PC-9 (cell line): ENCODE measurements around the gene RPL23. TPM values are rescaled to one million over a fixed set of nuclear protein-coding genes. Genes with fewer than 3 reads are reported as not detected.
A peak's percentile ranks its signal among the peaks of the same experiment; 100 is the strongest.

Source experiments
- BruUV-seq: library from RNA; stranded (reverse); fragments of 400-500 nt; replicated peaks from 2 replicates; lab custom pipeline; 2021; lab: Mats Ljungman, UMichigan
- CTCF ChIA-PET: fragments of 300-600 bp; sonication (Branson Sonifier 250); formaldehyde crosslinking; loops from one replicate; lab custom pipeline; 2022; ENCODE audit warnings: antibody characterized with exemption; lab: Charles Lee
- POLR2A ChIA-PET: fragments of 300-600 bp; sonication (Branson Sonifier 250); formaldehyde crosslinking; loops from one replicate; lab custom pipeline; 2022; ENCODE audit warnings: antibody characterized with exemption; ENCODE audit not compliant: unreplicated experiment; lab: Charles Lee
- DNase-seq, 2 experiments: peaks; one replicate each; pipeline versions ENCODE4 v3.0.0 to v3.0.0-alpha.2; 2015 to 2022; ENCODE audit warnings: mixed read lengths in 1 of 2
- H2AFZ ChIP-seq: fragments of 200-600 bp; sonication (generic); 2 replicates; pipeline ENCODE4 v1.8.1; 2017; ENCODE audit warnings: antibody characterized with exemption
- H3F3A ChIP-seq: fragments of 200-600 bp; sonication (generic); 2 replicates; pipeline ENCODE4 v1.8.1; 2017; ENCODE audit warnings: antibody characterized with exemption, mild to moderate bottlenecking, low read depth; ENCODE audit not compliant: insufficient read depth
- H3K27ac ChIP-seq: fragments of 200-600 bp; sonication (generic); 2 replicates; pipeline ENCODE4 v1.6.1; 2016; ENCODE audit warnings: mixed run types
- H3K27me3 ChIP-seq: fragments of 200-600 bp; sonication (generic); 2 replicates; pipeline ENCODE4 v1.6.1; 2016; ENCODE audit warnings: low read depth, mixed run types; ENCODE audit not compliant: insufficient read depth
- H3K36me3 ChIP-seq: fragments of 200-600 bp; sonication (generic); 2 replicates; pipeline ENCODE4 v1.6.1; 2016; ENCODE audit warnings: low read depth, mixed run types
- H3K4me1 ChIP-seq: fragments of 200-600 bp; sonication (generic); replicated peaks from 2 replicates; pipeline ENCODE4 v1.6.1; 2016; ENCODE audit warnings: mixed run types; ENCODE audit not compliant: insufficient read depth
- H3K4me2 ChIP-seq: fragments of 200-600 bp; sonication (generic); 2 replicates; pipeline ENCODE4 v1.6.1; 2017; ENCODE audit warnings: mixed run types
- H3K4me3 ChIP-seq: fragments of 200-600 bp; sonication (generic); 2 replicates; pipeline ENCODE4 v1.6.1; 2016; ENCODE audit warnings: mixed run types
- H3K79me2 ChIP-seq: fragments of 200-600 bp; sonication (generic); 2 replicates; pipeline ENCODE4 v1.6.1; 2017; ENCODE audit warnings: low read depth, mixed run types
- H3K9me2 ChIP-seq: fragments of 200-600 bp; sonication (generic); 2 replicates; pipeline ENCODE4 v1.8.1; 2017; ENCODE audit warnings: mild to moderate bottlenecking; ENCODE audit not compliant: insufficient read depth
- H3K9me3 ChIP-seq: fragments of 200-600 bp; sonication (generic); 2 replicates; pipeline ENCODE4 v1.8.1; 2016; ENCODE audit warnings: low read depth; ENCODE audit not compliant: insufficient read depth
- H4K20me1 ChIP-seq: fragments of 200-600 bp; sonication (generic); 2 replicates; pipeline ENCODE4 v1.8.1; 2017; ENCODE audit not compliant: insufficient read depth
- EZH2 ChIP-seq: fragments of 200-600 bp; sonication (generic); IDR thresholded peaks from 2 replicates; pipeline ENCODE4 v1.8.0; 2017; ENCODE audit warnings: antibody characterized with exemption, low read depth
- intact Hi-C: fragments of 100-400 bp; cut with micrococcal nuclease; formaldehyde crosslinking; loops from one replicate; pipeline ENCODE4 v1.10.0; 2022; ENCODE audit not compliant: unreplicated experiment
- total RNA-seq: library from RNA; stranded (reverse); gene quantifications from 2 replicates; pipeline ENCODE4 v1.2.3, GENCODE V29; 2021
- TF ChIP-seq, protein P1 (sequence below): fragments of 200-600 bp; sonication (generic); conservative IDR thresholded peaks from 2 replicates; pipeline ENCODE4 v1.6.1; 2017; ENCODE audit warnings: mixed run types, antibody characterized with exemption, mild to moderate bottlenecking, moderate library complexity

Gene RPL23
- total RNA-seq, 1 experiment from 2014 or later: 1,146 TPM

DNA sequence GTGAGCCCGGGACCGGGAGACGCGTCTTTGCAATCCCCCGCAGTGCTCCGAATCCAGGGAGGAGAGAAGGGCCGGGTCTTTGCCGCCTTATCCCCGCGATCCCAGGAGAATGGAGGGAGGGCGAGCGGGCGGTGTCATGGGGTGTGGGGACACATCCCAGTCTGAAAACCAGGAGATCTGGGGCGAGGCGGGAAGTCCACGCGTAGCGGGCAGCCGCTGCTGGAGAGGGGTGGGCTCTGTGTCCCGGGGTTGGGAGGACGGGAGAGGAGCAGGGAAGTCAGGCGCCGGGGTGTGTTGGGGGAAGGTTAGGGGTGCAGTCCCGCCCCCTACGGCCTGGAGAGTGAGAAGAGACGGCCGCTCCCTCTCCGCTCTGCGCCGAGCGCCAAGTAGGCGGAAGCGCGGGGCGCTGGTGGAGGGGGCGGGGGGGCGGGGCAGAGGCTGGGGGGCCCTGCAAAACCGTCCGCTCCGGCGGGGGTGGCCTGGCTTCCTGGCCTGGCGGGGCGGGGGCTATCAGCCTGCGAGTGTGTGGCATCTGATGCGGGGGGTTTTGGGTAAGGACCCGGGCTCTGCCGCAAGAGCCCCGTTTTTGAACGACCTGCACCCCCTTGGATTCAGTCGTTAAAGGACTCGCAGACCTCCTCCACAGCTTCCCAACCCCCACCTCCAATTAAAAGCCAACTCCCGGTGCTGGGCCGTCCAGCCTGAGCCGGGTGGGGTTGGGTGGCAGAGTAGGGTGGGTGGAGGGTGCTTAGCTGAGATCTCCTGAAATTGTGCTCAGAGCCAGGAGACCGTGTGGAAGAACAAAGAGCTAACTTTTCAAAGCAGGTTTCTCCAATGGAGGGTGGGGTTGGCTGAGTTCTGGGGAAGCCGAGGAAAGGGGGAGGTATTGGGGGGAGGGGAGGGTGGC is 17.0 kb upstream of the RPL23 start:
- peak overlapping the region; percentile 83 for H2AFZ ChIP-seq
- 0 out of 2 replicates have a peak, but pooled peaks cover 4% of the 10 kb centered on the region for H3K36me3 ChIP-seq
- peaks cover 35% of the 10 kb centered on the region for H4K20me1 ChIP-seq
- ChIA-PET POLR2A (interaction anchor here (0.5 to 1.3 kb wide), 5 partner anchors 21 to 378 kb away, joined by 4 to 25 read pairs (median 6); partner anchors contain the start of genes CWC25 and STAC2), CTCF (interaction anchor here (0.7 to 1.0 kb wide), 2 partner anchors 17 to 164 kb away, joined by 3 to 5 read pairs; partner anchors contain the start of gene RPL23)
- peaks cover 55% of the 10 kb centered on the region for H3F3A ChIP-seq
- TSS peak; percentile 37 for BruUV-seq
- H3K4me1 ChIP-seq: peaks cover 53% of the 10 kb centered on the region
- H3K9me3 ChIP-seq: no peaks in the 10 kb centered on the region
- no peaks in the 10 kb centered on the region for H3K9me2 ChIP-seq
- no peaks in the 10 kb centered on the region for H3K27me3 ChIP-seq
- TF ChIP-seq EZH2: no peak
- TF ChIP-seq, protein P1, sequence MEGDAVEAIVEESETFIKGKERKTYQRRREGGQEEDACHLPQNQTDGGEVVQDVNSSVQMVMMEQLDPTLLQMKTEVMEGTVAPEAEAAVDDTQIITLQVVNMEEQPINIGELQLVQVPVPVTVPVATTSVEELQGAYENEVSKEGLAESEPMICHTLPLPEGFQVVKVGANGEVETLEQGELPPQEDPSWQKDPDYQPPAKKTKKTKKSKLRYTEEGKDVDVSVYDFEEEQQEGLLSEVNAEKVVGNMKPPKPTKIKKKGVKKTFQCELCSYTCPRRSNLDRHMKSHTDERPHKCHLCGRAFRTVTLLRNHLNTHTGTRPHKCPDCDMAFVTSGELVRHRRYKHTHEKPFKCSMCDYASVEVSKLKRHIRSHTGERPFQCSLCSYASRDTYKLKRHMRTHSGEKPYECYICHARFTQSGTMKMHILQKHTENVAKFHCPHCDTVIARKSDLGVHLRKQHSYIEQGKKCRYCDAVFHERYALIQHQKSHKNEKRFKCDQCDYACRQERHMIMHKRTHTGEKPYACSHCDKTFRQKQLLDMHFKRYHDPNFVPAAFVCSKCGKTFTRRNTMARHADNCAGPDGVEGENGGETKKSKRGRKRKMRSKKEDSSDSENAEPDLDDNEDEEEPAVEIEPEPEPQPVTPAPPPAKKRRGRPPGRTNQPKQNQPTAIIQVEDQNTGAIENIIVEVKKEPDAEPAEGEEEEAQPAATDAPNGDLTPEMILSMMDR: no peak
- intact Hi-C loops: loop anchor here (1.0 to 5.0 kb wide), 4 partner anchors 31 to 193 kb away; no protein-coding TSS in a partner anchor
- peak overlapping the region; percentile 97 for H3K4me3 ChIP-seq
- H3K79me2 ChIP-seq: peaks cover 55% of the 10 kb centered on the region
- peak overlapping the region; percentile 63 for H3K27ac ChIP-seq
- DNase-seq: peak; percentile 43 to 73
- peak overlapping the region; percentile 80 for H3K4me2 ChIP-seq

DNA sequence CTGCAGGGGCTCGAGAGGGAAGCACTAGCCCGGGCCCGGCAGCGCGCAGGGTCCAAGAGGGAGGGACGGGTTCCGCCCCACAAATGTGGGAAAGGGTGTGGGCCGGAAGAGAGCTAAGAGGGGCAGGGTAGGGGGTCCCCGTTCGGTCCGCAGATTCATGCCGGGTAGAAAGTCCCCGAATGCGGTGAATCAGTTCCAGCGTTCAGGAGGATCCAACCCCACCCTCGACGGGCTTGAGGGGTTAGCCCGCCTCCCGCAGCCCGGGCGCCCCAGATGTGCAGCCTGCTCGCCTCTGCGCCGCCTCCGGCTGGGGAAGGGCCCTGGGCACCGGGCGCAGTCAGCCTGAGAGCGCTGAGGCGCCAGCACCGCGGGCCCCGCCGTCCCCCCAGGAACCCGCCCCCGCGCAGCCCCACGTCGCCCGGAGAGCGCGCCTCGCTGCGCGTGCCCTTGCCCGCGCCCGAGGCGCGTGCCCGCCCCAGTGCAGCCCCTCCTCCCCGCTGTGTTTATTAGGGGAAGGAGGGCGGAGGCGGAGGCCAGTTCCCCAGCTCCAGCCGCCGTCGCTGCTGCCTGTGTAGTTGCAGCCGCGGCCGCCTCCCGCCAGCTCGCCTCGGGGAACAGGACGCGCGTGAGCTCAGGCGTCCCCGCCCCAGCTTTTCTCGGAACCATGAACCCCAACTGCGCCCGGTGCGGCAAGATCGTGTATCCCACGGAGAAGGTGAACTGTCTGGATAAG is 16.2 kb upstream of the RPL23 start, which contains the start of gene LASP1:
Gene LASP1 (plus strand): TSS at position 533 of the 733 bp plus-strand sequence. CDS start 132 bp downstream, at position 665.
- Histone ChIP-seq H3F3A (peaks cover 53% of the 10 kb centered on the region), H3K9me3 (no peaks in the 10 kb centered on the region), H3K4me2 (peak within 1 kb of the TSS; percentile 80), H3K27me3 (no peaks in the 10 kb centered on the region), H3K36me3 (0 out of 2 replicates have a peak, but pooled peaks cover 4% of the 10 kb centered on the region), H3K9me2 (no peaks in the 10 kb centered on the region), H3K27ac (peak within 1 kb of the TSS; percentile 63), H3K4me3 (peak within 1 kb of the TSS; percentile 97), H2AFZ (peak within 1 kb of the TSS; percentile 91), H3K4me1 (peaks cover 45% of the 10 kb centered on the region), H3K79me2 (peaks cover 46% of the 10 kb centered on the region), H4K20me1 (peaks cover 29% of the 10 kb centered on the region)
- CTCF ChIA-PET: interaction anchor here (0.5 kb wide), 1 partner anchor 25 kb away, joined by 5 read pairs; no protein-coding TSS in a partner anchor
- no peak for TF ChIP-seq EZH2
- TF ChIP-seq, protein P1: no peak
- no TSS peak for BruUV-seq
- peak; percentile 68 to 88 for DNase-seq
- POLR2A ChIA-PET: interaction anchor here (0.6 to 1.0 kb wide), 3 partner anchors 15 to 44 kb away, joined by 3 to 29 read pairs (median 5); partner anchors contain the start of gene CWC25
- intact Hi-C loops: loop anchor here (1.0 to 10.0 kb wide), 7 partner anchors 65 to 417 kb away; partner anchors contain the start of gene PCGF2
